Activated T-cell treated with anti-CD3 and anti-CD28 coated beads for 4 hours (primary cell): ENCODE measurements around the gene GCH1.
"Not testable (repeated sequence)": the region's sequence is repeated elsewhere in the genome, so short reads cannot be mapped to it uniquely, and the experiment has no call there.

Experiments
- DNase-seq: peaks from one replicate; pipeline ENCODE4 v3.0.0-alpha.2; 2020

The GCH1 gene

DNA sequence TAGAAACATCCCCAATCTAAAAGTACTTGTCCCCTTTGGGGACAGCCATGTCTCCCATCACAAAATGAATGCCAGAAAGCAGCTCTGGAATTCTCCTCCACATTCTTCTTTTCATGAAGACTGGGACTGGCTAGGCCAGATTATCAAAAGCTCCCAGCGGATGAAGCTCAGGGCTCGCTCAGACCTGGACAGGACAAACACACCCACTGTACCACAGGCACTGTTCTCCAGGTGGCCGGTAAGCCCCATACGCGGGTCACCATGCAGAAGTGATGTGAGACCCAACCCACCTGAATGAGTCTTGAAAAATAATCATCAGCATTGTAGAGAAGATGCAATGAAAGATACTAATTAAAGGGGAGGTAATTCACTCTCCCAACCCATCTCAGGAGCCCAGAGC lies 85.1 kb downstream of the GCH1 start:
- DNase-seq = no peak

DNA sequence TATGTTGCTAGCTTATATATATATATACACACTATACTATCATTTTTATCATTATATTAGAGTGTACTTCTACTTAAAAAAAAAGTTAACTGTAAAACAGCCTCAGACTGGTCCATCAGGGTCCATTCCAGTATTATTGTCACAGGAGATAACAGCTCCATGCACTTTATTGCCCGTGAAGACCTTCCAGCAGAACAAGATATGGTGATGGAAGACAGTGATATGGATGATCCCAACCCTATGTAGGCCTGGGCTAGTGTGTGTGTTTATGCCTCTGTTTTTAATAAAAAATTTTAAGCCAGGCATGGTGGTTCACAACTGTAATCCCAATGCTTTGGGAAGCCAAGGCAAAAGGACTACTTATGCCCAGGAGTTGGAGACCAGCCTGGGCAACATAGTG lies 86.2 kb downstream of the GCH1 start:
- no peak for DNase-seq

DNA sequence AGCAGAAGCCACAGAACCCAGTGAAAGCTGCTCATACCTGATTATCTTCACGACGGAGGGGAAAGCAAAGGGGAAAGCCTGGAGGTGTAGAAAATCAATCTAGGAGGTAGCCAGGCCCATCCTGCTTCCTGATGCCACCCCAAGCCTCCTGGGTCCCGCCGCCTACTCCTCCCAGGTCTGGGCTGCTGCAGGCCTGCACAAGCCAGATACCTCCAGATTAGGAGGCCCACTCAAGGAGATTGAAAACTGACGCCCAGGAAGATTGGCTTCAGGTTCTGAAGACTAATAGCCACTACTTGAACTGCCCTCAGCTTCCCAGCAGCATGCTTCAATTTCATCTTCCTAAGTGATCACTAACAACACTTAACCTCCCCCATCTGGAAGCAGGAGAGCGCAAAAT lies 87.1 kb downstream of the GCH1 start:
- DNase-seq = no peak

DNA sequence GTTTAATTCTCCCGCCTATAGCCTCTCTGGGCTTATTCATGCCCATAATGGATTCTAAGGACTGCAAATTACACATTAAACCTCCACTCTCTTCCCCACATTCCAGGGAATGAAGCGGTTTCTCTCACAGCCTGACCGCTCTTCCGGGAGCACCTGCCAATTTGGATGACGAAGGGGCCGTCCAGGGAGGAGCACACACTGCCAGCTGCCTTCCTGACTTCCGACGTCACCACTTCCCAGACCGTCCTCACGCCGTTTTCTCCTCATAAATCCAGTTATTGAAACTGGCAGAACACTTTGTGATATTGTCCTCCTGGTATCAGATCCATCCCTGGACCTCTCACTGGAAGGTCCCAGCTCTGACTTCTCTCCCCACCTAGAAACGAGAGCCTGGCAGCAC lies 87.6 kb downstream of the GCH1 start:
- no peak for DNase-seq

DNA sequence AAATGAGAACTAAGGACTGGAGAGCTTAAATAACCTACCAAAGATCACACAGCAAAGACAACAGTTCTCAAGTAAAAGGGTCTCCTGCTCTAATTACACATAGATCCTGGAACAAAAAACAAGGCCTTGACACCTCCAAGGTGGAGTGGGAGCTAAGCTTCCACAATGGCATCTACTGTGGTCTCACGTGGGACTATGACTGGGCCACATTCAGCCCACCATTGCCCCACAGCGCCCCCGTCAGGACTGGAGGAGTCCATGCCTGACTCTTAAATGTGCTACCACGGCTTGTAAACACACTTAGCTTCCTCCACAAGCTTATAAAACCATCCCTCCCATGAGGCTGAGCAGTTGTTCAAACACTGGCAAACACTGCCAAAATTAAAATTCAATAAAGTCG lies 88.5 kb downstream of the GCH1 start:
- DNase-seq = no peak

DNA sequence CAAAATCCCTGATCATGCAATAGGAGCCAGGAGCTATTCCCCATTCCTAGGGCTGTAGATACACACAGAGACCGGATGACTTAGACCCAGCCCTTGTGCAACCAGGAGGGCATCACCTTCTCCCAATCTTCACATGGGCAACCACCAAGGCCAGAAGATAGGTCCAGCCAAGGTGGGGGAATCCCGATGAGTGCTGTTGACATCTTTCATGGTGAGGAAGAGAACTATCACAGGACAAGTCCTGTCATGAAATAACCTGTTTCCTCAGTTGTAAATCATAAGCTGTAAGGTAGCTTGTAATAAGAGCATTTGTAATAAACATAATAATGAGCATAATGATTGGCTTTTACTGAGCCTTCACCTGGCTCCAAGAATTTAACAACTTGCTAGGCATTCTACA lies 89.5 kb downstream of the GCH1 start:
- DNase-seq = no peak

DNA sequence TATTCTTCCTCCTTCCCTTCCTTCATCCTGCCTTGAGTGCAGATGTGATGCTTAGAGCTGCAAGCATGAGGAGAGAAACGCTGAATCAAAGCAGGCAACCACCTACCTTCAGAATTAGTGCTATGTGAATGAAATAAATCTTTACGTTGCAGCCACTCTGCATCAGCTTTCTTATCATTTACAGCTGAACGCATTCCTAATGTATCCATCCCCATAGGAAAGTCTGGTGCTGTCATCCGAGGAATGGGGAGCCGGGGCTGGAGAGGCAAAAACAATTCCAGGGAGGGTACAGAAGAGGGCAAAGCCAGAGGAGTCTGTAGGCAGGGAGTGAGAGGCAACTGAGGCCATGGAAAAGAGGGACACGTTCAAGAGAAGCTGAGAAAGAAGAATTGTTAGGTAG lies 90.0 kb downstream of the GCH1 start:
- DNase-seq = no peak

DNA sequence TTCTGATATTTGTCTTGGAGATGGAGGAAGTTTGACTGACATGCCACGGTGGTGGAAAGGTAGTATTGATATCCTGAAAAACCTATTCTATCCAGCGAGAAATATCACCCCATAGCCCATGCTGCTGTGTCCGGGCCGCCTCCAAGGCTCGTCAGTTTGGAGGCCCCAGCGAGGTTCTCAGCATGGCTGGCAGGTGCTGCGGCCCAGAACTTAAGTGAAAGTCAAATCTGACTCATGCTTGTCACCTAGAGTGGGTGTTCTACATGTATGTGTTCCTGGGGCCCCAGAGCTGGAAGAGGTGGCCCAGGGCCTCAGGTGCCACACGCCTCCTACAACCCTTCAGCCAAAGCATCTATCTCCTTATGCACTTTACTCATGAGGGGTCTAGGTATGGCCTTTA lies 92.9 kb downstream of the GCH1 start:
- DNase-seq = no peak

DNA sequence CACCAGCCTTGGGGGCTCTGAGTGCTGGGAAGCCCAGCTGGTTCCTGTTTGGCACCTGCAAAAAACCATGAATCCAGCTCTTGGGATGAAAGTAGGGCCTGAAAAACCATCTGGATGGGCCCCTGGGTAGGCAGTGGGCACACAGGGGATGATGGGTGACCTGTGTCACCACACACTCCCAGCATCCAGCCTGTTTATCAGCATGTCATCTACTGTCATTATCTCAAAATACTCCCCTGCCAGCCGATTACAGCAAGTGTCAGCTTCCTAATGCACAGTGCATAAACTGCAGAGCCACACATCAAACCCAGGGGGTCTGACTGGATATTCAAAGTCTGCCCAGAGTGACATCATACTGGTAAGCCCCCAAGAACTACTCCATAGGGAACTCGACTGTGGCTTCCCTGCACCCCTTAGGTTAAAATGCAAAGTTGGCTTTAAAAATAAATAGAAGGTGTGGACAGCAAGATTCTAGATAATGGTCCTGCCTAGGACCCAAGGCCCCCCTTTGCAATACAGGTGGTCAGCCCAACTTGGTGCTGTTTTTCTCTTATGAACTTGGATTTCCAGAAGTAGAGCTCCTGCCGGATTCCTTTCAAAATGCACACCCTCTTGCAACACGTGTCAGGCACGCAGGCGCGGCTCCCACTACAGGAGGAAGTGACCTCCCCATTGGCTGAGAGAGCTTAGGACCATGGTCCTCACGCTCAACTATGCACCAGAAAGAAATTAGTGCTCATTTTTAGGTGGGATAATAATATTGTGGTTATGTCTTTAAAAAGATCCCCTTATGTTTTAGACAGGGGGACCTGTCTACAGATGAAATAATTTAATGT lies 94.1 kb downstream of the GCH1 start:
- DNase-seq = no peak

DNA sequence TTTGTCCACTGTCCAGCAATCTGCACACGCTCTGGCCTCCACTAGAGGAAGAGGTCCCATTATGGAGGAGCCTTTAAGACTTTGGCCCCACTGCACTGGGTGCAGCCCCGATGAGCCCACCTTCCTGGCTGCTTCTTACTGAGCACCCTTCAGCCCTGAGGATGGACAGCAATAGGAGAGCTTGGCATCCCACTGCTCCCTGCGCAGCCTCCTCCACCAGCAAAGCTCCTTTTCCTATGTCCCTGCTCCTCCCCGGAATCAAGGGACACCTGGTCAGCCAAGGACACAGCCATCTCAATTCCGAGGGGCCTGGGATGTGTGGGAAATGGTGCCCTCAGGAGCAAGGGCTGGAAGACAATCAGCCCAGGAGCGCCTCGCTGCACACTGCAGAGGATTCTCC lies 94.7 kb downstream of the GCH1 start:
- no peak for DNase-seq

DNA sequence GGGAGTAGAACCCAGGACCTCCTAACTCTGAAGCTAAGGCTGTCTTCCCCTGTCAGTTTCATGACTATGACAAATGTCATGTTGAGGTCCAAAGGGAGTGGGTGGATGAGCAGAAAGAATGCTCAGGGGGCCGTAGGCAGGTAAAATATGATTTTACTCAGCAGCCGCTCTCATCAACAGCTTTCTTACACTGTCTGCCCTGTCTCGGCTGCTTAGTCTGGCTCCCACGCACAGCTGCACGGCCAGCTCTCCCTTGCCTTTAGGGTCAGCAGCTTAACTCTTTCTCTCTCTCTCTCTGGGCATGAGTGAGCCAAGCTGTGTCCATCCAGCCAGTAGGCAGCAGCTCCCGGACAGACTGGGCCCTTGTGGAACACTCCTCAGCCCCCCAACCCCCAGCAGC lies 95.2 kb downstream of the GCH1 start:
- no peak for DNase-seq

DNA sequence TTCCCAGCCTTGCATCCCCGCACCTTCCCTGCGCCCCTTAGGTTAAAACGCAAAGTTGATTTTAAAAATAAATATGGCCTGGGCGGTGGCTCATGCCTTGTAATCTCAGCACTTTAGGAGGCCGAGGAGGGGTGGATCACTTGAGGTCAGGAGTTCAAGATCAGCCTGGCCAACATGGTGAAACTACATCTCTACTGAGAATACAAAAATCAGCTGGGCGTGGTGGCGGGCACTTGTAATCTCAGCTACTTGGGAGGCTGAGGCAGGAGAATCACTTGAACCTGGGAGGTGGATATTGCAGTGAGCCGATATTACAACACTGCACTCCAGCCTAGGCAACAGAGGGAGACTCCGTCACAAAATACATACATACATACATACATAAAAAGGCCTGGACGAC lies 96.0 kb downstream of the GCH1 start:
- no peak for DNase-seq

DNA sequence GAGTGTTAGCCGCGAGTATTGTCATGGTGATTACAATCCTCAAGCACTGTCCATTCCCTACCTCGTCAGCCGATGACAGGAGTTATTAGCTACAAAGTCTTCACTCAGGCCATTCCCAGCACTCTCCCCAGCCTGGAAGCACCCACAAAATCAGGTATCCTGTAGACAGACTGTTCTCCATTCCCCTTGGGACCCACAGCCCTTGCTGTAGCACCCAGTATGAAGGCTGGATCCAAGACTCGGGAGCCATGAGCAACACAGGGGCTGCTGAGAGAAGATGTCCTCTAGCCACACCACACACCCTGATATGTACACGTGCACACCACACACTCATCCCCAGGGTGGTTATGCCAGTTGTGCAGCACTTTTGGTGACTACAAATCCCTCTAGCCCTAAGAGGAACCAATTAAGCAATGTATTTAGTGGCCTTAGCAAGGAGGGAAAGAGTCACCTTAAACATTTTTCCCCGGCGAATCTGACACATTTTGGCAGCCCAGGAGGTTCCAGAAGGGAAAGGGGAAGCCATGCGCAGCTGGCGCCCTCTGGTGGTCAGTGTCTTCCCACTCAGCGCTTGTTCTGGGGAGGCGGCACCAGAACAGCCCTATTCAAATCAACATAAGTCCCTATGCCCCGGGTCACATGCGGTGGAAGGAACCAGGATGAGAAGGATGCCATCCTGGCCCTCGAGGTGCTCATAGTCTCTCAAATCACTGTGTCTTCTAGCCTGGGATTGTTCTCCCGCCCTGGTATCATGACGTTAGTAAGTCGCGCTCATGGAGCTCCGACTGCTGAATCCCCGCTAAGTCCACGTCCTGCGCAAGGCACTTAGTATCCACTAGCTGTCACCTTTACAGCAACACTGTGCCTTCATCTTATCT lies 96.9 kb downstream of the GCH1 start:
- peak; percentile 64 for DNase-seq

DNA sequence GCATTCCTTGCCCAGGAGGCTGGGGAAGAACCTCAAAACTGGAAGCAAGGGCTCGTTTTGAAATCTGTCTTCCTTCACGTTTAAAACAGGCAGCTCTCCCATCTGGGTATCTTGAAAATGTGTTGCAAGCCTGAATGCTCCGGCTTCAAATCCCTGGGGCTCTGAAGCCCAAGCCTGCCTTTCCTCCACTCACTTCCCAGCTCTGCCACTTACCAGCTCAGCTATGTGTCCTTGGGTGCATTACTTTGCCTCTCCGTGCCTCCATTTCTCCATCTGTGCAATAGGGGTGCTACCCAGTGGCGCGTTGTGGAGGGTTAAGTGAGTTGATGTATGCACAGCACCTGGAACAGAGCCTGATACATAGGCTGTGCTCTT lies 97.6 kb downstream of the GCH1 start:
- no peak for DNase-seq

DNA sequence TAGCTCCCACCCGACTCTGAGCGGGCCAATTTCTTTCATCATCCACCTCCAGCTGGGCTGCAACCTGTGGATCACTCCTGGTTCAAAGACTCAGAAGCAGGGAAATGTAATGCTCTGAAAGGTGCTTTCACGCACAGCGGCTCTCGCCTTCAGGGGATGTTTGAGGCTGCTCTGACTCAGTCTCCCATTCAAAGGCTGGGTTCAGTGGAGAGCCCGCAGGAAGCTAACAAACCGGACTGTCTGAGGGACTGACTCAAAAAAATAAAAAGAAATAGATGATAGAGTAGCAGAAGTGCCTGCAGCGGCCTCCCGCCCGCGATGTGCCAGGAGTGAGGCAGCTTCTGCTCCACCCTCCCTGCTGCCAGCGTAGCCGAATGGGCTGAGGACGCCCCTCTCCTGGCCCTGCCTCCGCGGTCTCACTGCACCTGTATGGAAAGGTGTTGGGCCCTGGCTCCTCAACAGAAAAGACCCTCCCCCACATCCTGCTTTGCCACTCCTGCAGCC lies 98.0 kb downstream of the GCH1 start:
- DNase-seq = no peak

DNA sequence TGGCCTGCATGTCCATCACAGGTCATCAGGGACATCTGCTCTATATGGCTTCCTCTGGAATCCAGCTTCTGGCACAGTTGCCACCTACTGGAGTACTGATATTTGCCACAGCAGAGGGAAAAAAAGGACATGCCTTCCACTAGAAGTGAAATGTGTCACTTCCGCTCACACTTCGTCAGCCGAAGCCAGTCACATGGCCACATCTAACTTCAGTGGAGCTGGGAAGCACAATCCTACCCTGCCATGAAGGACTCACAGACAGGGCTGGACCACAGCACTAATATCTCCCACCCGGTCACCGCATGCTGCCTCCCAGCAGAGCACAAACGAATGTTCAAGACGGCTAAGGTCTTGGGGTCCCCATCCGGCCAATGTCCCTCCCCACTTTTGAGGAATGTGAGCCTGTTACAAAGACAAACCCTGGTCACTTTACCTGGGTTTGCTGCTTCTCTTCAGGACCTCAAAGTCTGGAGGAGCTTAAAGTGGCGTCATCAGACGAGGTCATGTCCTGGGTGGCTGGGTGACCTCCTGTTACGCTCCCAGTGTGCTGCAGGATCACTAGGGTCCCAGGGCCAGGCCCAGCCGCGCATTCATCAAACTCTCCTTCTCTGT lies 98.6 kb downstream of the GCH1 start:
- DNase-seq = no peak

DNA sequence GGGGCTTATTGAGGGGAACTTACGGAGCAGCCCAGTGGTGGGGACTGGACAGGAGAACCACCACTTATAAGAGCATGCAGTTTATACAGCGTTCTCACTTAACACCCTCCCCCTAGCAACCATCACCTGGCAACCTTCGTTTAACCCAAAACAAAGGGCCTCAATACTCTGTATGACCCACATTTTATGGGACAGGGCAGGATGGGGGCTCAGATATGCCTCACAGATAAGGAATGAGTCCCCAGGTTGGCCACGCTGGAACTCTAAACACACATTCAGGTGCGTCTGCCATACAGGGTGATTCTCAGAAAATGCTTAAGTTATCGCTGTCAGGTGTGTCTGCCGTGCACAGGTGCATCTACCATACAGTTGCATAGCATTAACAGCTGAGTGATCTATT lies 99.2 kb downstream of the GCH1 start:
- DNase-seq = no peak

DNA sequence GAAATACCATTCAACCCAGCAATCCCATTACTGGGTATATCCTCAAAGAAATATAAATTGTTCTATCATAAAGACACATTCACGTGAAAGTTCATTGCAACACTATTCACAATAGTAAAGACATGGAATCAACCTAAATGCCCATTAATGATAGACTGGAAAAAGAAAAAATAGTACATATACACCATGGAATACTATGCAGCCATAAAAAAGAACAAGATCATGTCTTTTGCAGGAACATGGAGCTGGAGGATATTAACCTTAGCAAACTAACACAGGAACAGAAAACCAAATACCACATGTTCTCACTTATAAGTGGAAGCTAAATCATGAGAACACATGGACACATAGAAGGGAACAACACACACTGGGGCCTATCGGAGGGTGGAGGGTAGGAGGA lies 101.1 kb downstream of the GCH1 start:
- DNase-seq = not testable (repeated sequence)

DNA sequence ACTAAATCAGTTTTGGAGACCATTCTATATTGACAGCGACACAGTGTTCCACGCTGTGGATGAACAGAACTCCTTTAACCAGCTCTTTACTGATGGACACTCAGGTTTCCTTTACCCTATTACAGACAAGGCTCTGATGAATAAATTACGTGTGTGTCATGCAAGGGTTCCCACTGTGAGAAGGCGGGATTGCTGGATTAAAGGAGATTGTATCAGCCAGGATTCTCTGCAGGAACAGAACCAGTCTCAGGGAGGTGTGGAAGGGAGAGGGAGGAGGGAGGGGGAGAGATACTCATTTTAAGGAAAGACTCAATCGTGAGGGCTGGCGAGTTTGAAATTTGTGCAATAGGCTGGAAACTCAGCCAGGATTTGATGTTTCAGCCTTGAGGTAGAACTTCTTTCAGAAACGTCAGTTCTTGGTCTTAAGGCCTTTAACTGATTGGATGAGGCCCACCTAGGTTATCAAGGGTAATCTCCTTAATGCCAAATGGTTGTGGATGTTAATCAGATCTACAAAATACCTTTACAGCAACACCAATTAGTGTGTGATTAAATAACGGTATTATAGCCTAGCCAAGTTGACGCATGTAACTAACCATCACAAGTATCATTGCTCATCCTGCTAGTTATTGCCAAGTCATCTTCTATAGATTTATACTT lies 104.0 kb downstream of the GCH1 start:
- DNase-seq = no peak

DNA sequence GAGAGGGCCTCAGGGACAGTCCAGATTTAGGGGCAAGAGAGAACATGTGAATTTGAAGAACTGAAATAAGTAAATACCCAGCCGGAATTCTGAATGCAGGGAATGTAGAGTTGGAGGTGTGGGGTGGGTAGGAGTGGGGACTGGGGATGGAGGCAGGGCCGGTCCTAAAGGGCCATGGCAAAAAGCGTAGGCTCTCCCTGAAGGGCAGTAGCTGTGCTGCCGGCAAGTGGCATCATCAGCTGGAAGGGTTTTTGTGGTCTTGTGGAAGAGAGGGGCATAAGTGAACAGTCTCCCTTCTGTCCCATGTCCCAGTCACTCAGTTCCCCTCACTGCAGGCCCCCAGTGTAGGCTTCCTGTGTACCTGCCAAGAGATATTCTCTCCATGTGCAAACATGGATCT lies 104.6 kb downstream of the GCH1 start:
- no peak for DNase-seq

DNA sequence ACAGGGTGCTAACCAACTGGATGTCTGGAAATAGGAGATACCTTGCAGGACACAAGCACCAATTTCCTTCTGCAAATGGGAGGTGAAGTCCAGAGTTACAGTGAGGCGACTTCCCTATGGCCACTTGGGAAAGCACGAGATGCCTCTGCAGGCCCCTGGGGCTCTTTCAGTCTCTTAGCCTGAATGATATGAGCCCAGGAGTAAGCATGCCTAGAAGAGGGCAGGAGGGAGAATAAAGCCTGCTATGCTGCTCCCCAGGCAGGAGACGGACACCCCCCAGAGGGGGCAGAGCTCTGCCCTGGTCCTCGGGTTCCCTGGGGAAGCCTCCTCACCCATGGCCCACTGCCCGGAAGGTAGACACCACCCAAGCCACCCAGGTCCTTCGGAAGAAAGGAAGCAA lies 105.1 kb downstream of the GCH1 start:
- no peak for DNase-seq

DNA sequence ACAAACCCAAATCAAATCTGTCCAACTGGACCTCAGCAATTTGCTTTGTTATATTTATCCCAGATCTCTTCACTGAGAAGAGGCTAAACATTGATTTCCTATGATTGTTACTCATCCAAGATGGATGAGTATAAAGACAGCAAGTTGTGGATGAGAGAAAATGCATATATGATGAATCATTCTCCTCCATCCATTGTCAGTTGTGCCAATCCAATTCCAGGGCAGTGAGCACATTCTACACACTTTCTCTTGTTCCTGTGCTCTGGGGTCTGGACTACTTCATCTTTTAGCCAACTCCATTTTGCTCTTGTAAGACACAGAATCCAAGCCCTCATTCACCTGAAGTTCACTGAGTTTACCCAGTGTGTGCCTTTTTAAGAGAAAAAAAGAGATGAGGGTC lies 105.7 kb downstream of the GCH1 start:
- no peak for DNase-seq

DNA sequence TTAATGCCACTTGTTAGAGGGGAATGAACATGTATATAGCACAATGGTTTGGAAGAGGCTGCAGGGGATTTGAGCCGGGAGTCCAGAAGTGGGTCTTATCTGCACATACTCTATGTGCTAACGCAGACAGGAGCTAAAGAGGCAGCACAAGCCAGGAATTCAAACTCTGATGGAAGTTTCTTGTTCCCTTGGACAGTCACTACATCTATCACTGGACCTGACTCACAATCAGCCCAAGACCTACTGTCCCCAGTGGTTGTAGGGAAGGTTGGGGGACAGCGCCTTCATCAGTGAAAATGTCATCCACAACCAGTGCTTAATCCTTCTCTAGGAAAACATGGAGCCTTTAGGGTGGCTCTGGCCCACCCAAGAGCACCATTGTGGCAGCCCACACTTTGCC lies 107.8 kb downstream of the GCH1 start:
- DNase-seq = no peak
